Panc1 (cell line): ENCODE measurements around the gene DCK. TPM values are rescaled to one million over a fixed set of nuclear protein-coding genes. Genes with fewer than 3 reads are reported as not detected.

Experiments used
- ATAC-seq: fragments of 200-7000 bp; cut with Tn5 transposase; 2 replicates; pipeline ENCODE4 v1.9.1; 2020; ENCODE audit warnings: mild to moderate bottlenecking, moderate library complexity
- BruUV-seq: library from RNA; stranded (reverse); fragments of 400-500 nt; replicated peaks from 2 replicates; lab custom pipeline; 2021; lab: Mats Ljungman, UMichigan
- CTCF ChIA-PET: fragments of 300-600 bp; sonication (Branson Sonifier 250); formaldehyde crosslinking; loops from one replicate; lab custom pipeline; 2022; ENCODE audit warnings: antibody characterized with exemption; lab: Charles Lee
- POLR2A ChIA-PET: fragments of 300-600 bp; sonication (Branson Sonifier 250); formaldehyde crosslinking; loops from one replicate; lab custom pipeline; 2022; ENCODE audit warnings: antibody characterized with exemption; lab: Charles Lee
- DNase-seq: peaks from one replicate; pipeline ENCODE4 v3.0.0-alpha.2; 2010; ENCODE audit warnings: low read depth, low spot score
- H3K27ac ChIP-seq: 2 replicates; pipeline ENCODE4 v1.5.1; 2011; ENCODE audit warnings: mild to moderate bottlenecking, low read length, inconsistent platforms
- H3K27me3 ChIP-seq: fragments of 200-500 bp; sonication (Bioruptor generic); 2 replicates; pipeline ENCODE4 v1.6.0; 2014; ENCODE audit warnings: low read length, inconsistent platforms; ENCODE audit not compliant: control insufficient read depth, insufficient read depth
- H3K36me3 ChIP-seq: fragments of 200-500 bp; sonication (Bioruptor generic); 2 replicates; pipeline ENCODE4 v1.5.1; 2014; ENCODE audit warnings: inconsistent platforms, mild to moderate bottlenecking, low read length, moderate library complexity; ENCODE audit not compliant: control insufficient read depth, insufficient read depth
- H3K4me1 ChIP-seq: 2 replicates; pipeline ENCODE4 v1.5.1; 2011; ENCODE audit warnings: inconsistent platforms, mild to moderate bottlenecking, low read length, moderate library complexity; ENCODE audit not compliant: control insufficient read depth, insufficient read depth
- H3K4me3 ChIP-seq, 2 experiments: 2 replicates each; pipeline ENCODE4 v1.5.1; 2011 to 2012; ENCODE audit warnings: low read depth in 2 of 2, low read length in 2 of 2, mild to moderate bottlenecking in 2 of 2, inconsistent platforms in 1 of 2, moderate library complexity in 1 of 2
- H3K9me3 ChIP-seq: fragments of 200-500 bp; sonication (Bioruptor generic); 2 replicates; pipeline ENCODE4 v1.5.1; 2014; ENCODE audit warnings: low read depth, mild to moderate bottlenecking, inconsistent platforms, low read length, moderate library complexity; ENCODE audit not compliant: control insufficient read depth, insufficient read depth
- CTCF ChIP-seq: fragments of 450-650 bp; IDR thresholded peaks from 2 replicates; pipeline ENCODE4 v1.5.1; 2017; ENCODE audit warnings: mild to moderate bottlenecking
- POLR2AphosphoS5 ChIP-seq: IDR thresholded peaks from 2 replicates; pipeline ENCODE4 v1.6.1; 2012; ENCODE audit warnings: mild to moderate bottlenecking, low read depth, low read length, moderate library complexity
- REST ChIP-seq, 2 experiments: IDR thresholded peaks; 2 replicates each; pipeline ENCODE4 v1.6.1; 2011 to 2012; ENCODE audit warnings: low read depth in 2 of 2, control low read depth in 1 of 2, low read length in 1 of 2, mild to moderate bottlenecking in 1 of 2, moderate library complexity in 1 of 2; ENCODE audit not compliant: insufficient read depth in 1 of 2
- SIN3A ChIP-seq: IDR thresholded peaks from 2 replicates; pipeline ENCODE4 v1.6.1; 2012; ENCODE audit warnings: low read depth, mild to moderate bottlenecking, low read length, moderate library complexity, borderline replicate concordance; ENCODE audit not compliant: insufficient read depth
- TCF7L2 ChIP-seq: IDR thresholded peaks from 2 replicates; pipeline ENCODE4 v1.6.1; 2011; ENCODE audit warnings: mild to moderate bottlenecking, low read depth, low read length, inconsistent platforms
- in situ Hi-C: cut with HindIII; loops from 2 replicates; pipeline ENCODE4 v1.10.0; 2016; ENCODE audit warnings: low sequenced_read_pairs, low pct_unique_long_range_greater_than_20kb
- intact Hi-C: fragments of 100-400 bp; cut with micrococcal nuclease; formaldehyde crosslinking; loops from one replicate; pipeline ENCODE4 v1.10.0; 2022; ENCODE audit not compliant: unreplicated experiment
- total RNA-seq: library from RNA; stranded (reverse); gene quantifications from one replicate; pipeline ENCODE4 v1.2.1, GENCODE V29; 2021; ENCODE audit not compliant: unreplicated experiment

DCK gene
- total RNA-seq, 1 experiment from 2014 or later: 17.6 TPM

- ATAC-seq (no peak), DNase-seq (no peak)
- intact Hi-C loops: loop anchor here (10.0 kb wide), 1 partner anchor 173 kb away; the partner anchor contains the start of gene GRSF1
- no peak overlapping the region for H3K4me3 ChIP-seq
- no peaks in the 10 kb centered on the region for H3K36me3 ChIP-seq
- ChIA-PET CTCF (no interaction called here), POLR2A (no interaction called here)
- TF ChIP-seq REST (IDR thresholded peaks at IDR 0.05; ENCODE audit: insufficient read depth in 1 of 2, low read depth in 2 of 2, low read length in 1 of 2): no peak
- no peak for TF ChIP-seq SIN3A
- no peak for TF ChIP-seq POLR2AphosphoS5
- no peak for TF ChIP-seq CTCF
- TF ChIP-seq TCF7L2: no peak
- H3K9me3 ChIP-seq: no peaks in the 10 kb centered on the region
- H3K27me3 ChIP-seq: no peaks in the 10 kb centered on the region
- H3K27ac ChIP-seq: no peak overlapping the region
- in situ Hi-C loops: no loop called here
- H3K4me1 ChIP-seq: no peaks in the 10 kb centered on the region
- BruUV-seq: no TSS peak
Observed at GRCh38 chr4:71008196-71008595, 14.7 kb downstream of the DCK start.

GRCh38 chr4:71009086-71009485, 15.6 kb downstream of the DCK start:
- Histone ChIP-seq H3K4me1 (no peaks in the 10 kb centered on the region), H3K27me3 (no peaks in the 10 kb centered on the region), H3K36me3 (no peaks in the 10 kb centered on the region), H3K9me3 (no peaks in the 10 kb centered on the region), H3K27ac (no peak overlapping the region), H3K4me3 (no peak overlapping the region)
- TF ChIP-seq SIN3A (no peak), POLR2AphosphoS5 (no peak), REST (IDR thresholded peaks at IDR 0.05; ENCODE audit: insufficient read depth in 1 of 2, low read depth in 2 of 2, low read length in 1 of 2) (no peak), CTCF (no peak), TCF7L2 (no peak)
- ChIA-PET CTCF (interaction anchor here (0.6 kb wide), 1 partner anchor 171 kb away, joined by 12 read pairs; no protein-coding TSS in a partner anchor), POLR2A (no interaction called here)
- in situ Hi-C loops: no loop called here
- no peak for DNase-seq
- no TSS peak for BruUV-seq
- no peak for ATAC-seq
- intact Hi-C loops: loop anchor here (10.0 kb wide), 1 partner anchor 174 kb away; the partner anchor contains the start of gene GRSF1
